Endothelial cell (in vitro differentiated cells): ENCODE measurements around the gene BORCS8. TPM values are rescaled to one million over a fixed set of nuclear protein-coding genes. Genes with fewer than 3 reads are reported as not detected.
A peak's percentile ranks its signal among the peaks of the same experiment; 100 is the strongest.

ENCODE experiments used
- DNase-seq: peaks from one replicate; pipeline ENCODE4 v3.0.0; 2021; ENCODE audit warnings: low spot score
- H3K27ac Mint-ChIP-seq: one replicate; pipeline ENCODE4 v1.8.0; 2021; ENCODE audit warnings: mixed read lengths, inconsistent platforms; ENCODE audit not compliant: unreplicated experiment
- H3K27me3 Mint-ChIP-seq: one replicate; pipeline ENCODE4 v1.8.0; 2021; ENCODE audit warnings: mild to moderate bottlenecking, moderate library complexity, mixed read lengths, inconsistent platforms; ENCODE audit not compliant: unreplicated experiment
- H3K36me3 Mint-ChIP-seq: one replicate; pipeline ENCODE4 v1.8.0; 2021; ENCODE audit warnings: mild to moderate bottlenecking, low read depth, mixed read lengths, inconsistent platforms; ENCODE audit not compliant: unreplicated experiment
- H3K4me1 Mint-ChIP-seq: one replicate; pipeline ENCODE4 v1.8.0; 2021; ENCODE audit warnings: mild to moderate bottlenecking, mixed read lengths, inconsistent platforms; ENCODE audit not compliant: unreplicated experiment
- H3K4me3 Mint-ChIP-seq: one replicate; pipeline ENCODE4 v1.8.0; 2021; ENCODE audit warnings: mild to moderate bottlenecking, mixed read lengths, inconsistent platforms; ENCODE audit not compliant: unreplicated experiment
- H3K9me3 Mint-ChIP-seq: one replicate; pipeline ENCODE4 v1.8.0; 2021; ENCODE audit warnings: mixed read lengths, inconsistent platforms; ENCODE audit not compliant: unreplicated experiment
- total RNA-seq: library from RNA; stranded (reverse); fragmentation: NEBNext Ultra II Directional; extraction: Animal tissue kit (Norgen Biotek cat#: 25700); gene quantifications from one replicate; pipeline ENCODE4 v1.2.1, GENCODE V29; 2021; ENCODE audit not compliant: unreplicated experiment
- TF ChIP-seq, protein P1 (sequence below): fragments of 200-600 bp; sonication (generic); IDR thresholded peaks from one replicate; pipeline ENCODE4 v1.5.0; 2021; ENCODE audit warnings: antibody characterized with exemption; ENCODE audit not compliant: unreplicated experiment

The BORCS8 gene
- total RNA-seq, 1 donor from 2014 or later = 31.3 TPM

DNA sequence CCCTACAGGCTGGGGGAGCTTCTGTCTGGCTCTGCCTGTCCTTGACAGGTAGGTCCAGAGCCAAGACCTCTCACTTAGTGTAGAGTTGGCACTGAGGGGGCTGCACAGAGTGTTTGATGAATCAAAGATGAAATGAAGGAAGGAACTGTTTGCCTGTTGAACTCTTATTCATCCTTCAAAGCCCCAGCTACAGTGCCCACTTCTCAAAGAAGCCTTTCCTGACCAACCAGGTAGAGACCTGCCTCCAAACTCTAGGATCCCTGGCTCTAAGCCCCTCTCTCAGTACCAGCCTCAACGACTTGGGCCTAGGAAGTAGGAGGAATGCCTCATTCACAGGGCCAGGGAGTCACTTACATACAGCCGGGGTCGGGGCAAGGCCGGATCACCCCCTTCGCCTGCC lies 44.6 kb downstream of the BORCS8 start:
- TF ChIP-seq, protein P1, sequence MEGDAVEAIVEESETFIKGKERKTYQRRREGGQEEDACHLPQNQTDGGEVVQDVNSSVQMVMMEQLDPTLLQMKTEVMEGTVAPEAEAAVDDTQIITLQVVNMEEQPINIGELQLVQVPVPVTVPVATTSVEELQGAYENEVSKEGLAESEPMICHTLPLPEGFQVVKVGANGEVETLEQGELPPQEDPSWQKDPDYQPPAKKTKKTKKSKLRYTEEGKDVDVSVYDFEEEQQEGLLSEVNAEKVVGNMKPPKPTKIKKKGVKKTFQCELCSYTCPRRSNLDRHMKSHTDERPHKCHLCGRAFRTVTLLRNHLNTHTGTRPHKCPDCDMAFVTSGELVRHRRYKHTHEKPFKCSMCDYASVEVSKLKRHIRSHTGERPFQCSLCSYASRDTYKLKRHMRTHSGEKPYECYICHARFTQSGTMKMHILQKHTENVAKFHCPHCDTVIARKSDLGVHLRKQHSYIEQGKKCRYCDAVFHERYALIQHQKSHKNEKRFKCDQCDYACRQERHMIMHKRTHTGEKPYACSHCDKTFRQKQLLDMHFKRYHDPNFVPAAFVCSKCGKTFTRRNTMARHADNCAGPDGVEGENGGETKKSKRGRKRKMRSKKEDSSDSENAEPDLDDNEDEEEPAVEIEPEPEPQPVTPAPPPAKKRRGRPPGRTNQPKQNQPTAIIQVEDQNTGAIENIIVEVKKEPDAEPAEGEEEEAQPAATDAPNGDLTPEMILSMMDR = no peak
- Mint-ChIP-seq H3K27ac (no peak overlapping the region), H3K9me3 (no peaks in the 10 kb centered on the region), H3K27me3 (peaks cover 4% of the 10 kb centered on the region), H3K4me1 (no peaks in the 10 kb centered on the region), H3K36me3 (no peaks in the 10 kb centered on the region), H3K4me3 (no peak overlapping the region)
- DNase-seq = no peak

DNA sequence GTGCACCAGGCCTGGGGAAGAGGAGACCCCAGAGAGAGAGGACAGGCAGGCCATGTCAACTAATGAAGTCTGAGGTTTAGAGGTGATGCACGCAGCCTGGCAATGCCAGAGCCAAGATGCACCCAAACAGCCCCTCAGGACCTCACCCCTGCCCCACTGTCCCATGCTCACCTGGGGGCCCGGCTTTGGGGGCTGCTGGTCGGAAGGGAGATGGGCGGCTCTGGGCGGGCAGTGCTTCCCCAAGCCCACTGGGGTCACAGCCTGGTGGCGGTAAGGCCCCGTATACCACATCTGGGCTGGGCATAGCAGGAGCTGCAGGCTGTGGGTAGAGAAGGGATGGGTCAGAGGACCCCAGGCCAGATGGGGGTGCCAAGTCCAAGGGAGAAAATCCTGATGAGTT lies 45.1 kb downstream of the BORCS8 start:
- DNase-seq = no peak
- no peaks in the 10 kb centered on the region for H3K4me1 Mint-ChIP-seq
- no peaks in the 10 kb centered on the region for H3K9me3 Mint-ChIP-seq
- H3K27ac Mint-ChIP-seq = no peak overlapping the region
- H3K36me3 Mint-ChIP-seq = no peaks in the 10 kb centered on the region
- H3K4me3 Mint-ChIP-seq = no peak overlapping the region
- TF ChIP-seq, protein P1 = no peak
- H3K27me3 Mint-ChIP-seq = peaks cover 4% of the 10 kb centered on the region

DNA sequence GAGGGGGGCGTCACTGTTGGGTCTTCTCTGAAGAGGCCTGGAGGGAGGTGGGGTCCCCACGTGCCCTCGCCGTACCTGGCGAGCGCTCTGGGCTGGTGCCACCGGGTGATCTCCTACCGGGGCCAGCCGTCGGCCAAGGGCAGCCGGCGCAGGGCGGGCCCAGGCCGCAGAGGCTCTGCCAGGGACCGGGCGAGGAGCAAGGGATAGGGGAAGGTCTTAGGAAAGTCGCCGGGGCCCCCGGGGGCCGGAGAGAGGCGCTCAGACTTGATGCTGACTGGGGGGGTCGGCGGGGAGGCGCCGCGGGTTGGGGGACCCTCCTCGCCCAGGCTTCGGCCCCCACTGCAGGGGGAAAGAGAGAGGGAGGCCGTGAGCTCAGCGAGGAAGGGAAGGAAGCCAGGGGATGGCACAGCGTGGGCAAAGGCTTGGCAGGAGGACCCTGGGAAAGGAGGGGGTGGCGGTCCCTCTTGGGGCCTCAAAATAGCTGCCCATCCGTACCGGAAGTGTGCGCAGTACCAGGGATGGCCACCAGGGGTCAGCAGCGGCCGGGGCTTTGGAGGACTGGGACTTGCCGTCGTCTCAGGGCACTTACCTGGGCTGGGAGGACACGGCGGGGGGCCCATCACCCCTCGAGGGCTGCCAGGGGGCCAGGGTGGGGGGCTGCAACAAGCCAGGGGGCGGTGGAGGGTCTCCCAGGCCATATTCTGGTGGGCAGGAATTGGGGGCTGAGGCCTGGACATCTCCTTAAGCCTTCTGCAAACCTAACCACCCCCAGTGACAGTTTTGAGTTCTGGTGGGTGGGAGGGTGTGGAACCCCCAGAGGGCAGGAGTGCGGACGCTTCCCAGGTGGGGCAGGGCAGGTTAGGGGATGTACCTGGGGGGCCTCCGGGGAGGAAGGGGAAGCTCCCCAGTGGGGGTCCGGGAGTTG lies 46.0 kb downstream of the BORCS8 start:
- Mint-ChIP-seq H3K9me3 (no peaks in the 10 kb centered on the region), H3K27me3 (peaks cover 4% of the 10 kb centered on the region), H3K27ac (no peak overlapping the region), H3K4me1 (no peaks in the 10 kb centered on the region), H3K36me3 (no peaks in the 10 kb centered on the region), H3K4me3 (no peak overlapping the region)
- TF ChIP-seq, protein P1 = peak; percentile 98
- peak; percentile 91 for DNase-seq

DNA sequence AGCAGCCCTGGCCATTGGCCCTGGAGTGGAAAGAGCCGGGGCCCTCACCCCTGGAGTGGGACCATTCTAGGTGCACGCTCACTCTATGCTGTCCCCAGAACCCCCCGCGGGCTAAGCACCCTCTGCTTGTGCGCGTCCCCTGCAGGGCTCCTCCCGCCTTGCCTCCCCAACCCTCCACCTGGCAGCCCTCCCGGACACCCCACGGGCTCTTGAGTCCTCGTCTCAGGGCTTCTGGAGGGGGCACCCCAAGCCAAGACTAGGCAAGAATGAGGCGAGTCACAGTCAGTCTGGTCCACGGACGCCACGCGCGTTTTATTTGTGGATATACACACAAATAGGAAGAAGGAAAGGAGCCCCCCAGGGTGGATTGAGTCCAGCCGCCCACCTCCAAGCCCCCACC lies 46.7 kb downstream of the BORCS8 start:
- no peak overlapping the region for H3K27ac Mint-ChIP-seq
- H3K4me1 Mint-ChIP-seq = no peaks in the 10 kb centered on the region
- peaks cover 4% of the 10 kb centered on the region for H3K27me3 Mint-ChIP-seq
- H3K36me3 Mint-ChIP-seq = no peaks in the 10 kb centered on the region
- no peak for DNase-seq
- TF ChIP-seq, protein P1 = no peak
- H3K9me3 Mint-ChIP-seq = no peaks in the 10 kb centered on the region
- H3K4me3 Mint-ChIP-seq = no peak overlapping the region

DNA sequence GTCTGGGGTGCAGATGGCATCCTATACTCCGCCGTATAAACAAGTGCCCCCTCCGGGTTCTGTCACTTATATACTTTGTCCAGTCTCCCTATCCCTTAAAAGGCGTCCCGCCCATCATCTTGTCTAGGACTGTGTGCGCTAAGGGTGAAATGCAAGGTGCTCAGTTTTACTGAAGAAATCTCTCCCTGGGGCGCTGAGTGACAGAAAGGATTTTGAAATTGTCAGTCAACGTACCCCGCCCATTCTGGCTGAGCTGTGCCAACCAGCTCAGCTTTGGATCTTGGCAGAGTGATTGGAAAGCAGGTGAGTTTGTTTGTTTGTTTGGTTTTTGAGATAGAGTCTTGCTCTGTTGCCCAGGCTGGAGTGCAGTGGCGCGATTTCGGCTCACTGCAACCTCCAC lies 49.6 kb downstream of the BORCS8 start:
- Mint-ChIP-seq H3K9me3 (no peaks in the 10 kb centered on the region), H3K27ac (no peak overlapping the region), H3K27me3 (peaks cover 4% of the 10 kb centered on the region), H3K4me3 (no peak overlapping the region), H3K36me3 (no peaks in the 10 kb centered on the region), H3K4me1 (peaks cover 4% of the 10 kb centered on the region)
- DNase-seq = no peak
- TF ChIP-seq, protein P1 = no peak
